SK-N-SH (cell line): ENCODE data around the gene RASGRF1. TPM values are rescaled to one million over a fixed set of nuclear protein-coding genes. Genes with fewer than 3 reads are reported as not detected.

ENCODE experiments used
- CTCF ChIA-PET: fragments of 300-600, 350-600 bp; formaldehyde crosslinking; extraction: SDS; loops from one replicate; lab custom pipeline; 2021; lab: Yijun Ruan, JAX
- POLR2A ChIA-PET: fragments of 350-600 bp; sonication (Branson Sonifier 250); formaldehyde crosslinking; extraction: SDS; loops from one replicate; lab custom pipeline; 2020; ENCODE audit warnings: antibody characterized with exemption, inconsistent platforms; lab: Yijun Ruan, JAX
- DNase-seq: peaks from one replicate; pipeline ENCODE4 v3.0.0; 2012
- H2AFZ ChIP-seq: fragments of 200-600 bp; sonication (generic); 2 replicates; pipeline ENCODE4 v1.8.1; 2016; ENCODE audit warnings: antibody characterized with exemption, mild to moderate bottlenecking, low read depth
- H3F3A ChIP-seq: fragments of 200-600 bp; sonication (generic); replicated peaks from 2 replicates; pipeline ENCODE3; 2016; ENCODE audit warnings: antibody characterized with exemption, mild to moderate bottlenecking; ENCODE audit not compliant: insufficient read depth
- H3K27ac ChIP-seq, 2 experiments: fragments of 200-500 bp in 1 of 2; fragments of 200-600 bp in 1 of 2; sonication (Bioruptor generic) in 1 of 2; sonication (generic), shearing (Covaris generic) in 1 of 2; 2 replicates each; pipeline versions ENCODE4 v1.5.1 to v1.6.1; 2014 to 2016; ENCODE audit warnings: low read depth in 2 of 2, inconsistent platforms in 1 of 2, low read length in 1 of 2, mild to moderate bottlenecking in 1 of 2, mixed read lengths in 1 of 2
- H3K27me3 ChIP-seq: fragments of 200-600 bp; sonication (generic), shearing (Covaris generic); 2 replicates; pipeline ENCODE4 v1.6.1; 2016; ENCODE audit warnings: mixed run types; ENCODE audit not compliant: insufficient read depth
- H3K36me3 ChIP-seq, 2 experiments: fragments of 200-500 bp in 1 of 2; fragments of 200-600 bp in 1 of 2; sonication (Bioruptor generic) in 1 of 2; sonication (generic) in 1 of 2; replicated peaks in 1 of 2; 2 replicates each; pipeline versions ENCODE3 to v1.5.1; 2014 to 2016; ENCODE audit warnings: low read length in 1 of 2, mild to moderate bottlenecking in 1 of 2; ENCODE audit not compliant: insufficient read depth in 2 of 2, control insufficient read depth in 1 of 2
- H3K4me1 ChIP-seq, 2 experiments: fragments of 200-500 bp in 1 of 2; fragments of 200-600 bp in 1 of 2; sonication (Bioruptor generic) in 1 of 2; sonication (generic), shearing (Covaris generic) in 1 of 2; 2 replicates each; pipeline versions ENCODE4 v1.5.1 to v1.6.1; 2014 to 2016; ENCODE audit warnings: low read depth in 1 of 2, low read length in 1 of 2, mixed run types in 1 of 2; ENCODE audit not compliant: insufficient read depth in 2 of 2, control insufficient read depth in 1 of 2
- H3K4me2 ChIP-seq: fragments of 200-600 bp; sonication (generic), shearing (Covaris generic); 2 replicates; pipeline ENCODE4 v1.6.1; 2017; ENCODE audit warnings: mixed run types
- H3K4me3 ChIP-seq, 2 experiments: fragments of 200-500 bp in 1 of 2; fragments of 200-600 bp in 1 of 2; sonication (Bioruptor generic) in 1 of 2; sonication (generic), shearing (Covaris generic) in 1 of 2; 2 replicates each; pipeline versions ENCODE4 v1.5.1 to v1.8.1; 2014 to 2016; ENCODE audit warnings: low read depth in 2 of 2, inconsistent platforms in 1 of 2, low read length in 1 of 2, mild to moderate bottlenecking in 1 of 2, mixed read lengths in 1 of 2, moderate library complexity in 1 of 2
- H3K79me2 ChIP-seq: fragments of 200-600 bp; sonication (generic); 2 replicates; pipeline ENCODE4 v1.8.1; 2017; ENCODE audit warnings: mild to moderate bottlenecking; ENCODE audit not compliant: insufficient read depth
- H3K9ac ChIP-seq: fragments of 200-600 bp; sonication (generic); 2 replicates; pipeline ENCODE4 v1.6.1; 2017; ENCODE audit warnings: mixed run types
- H3K9me2 ChIP-seq: fragments of 200-600 bp; sonication (generic); 2 replicates; pipeline ENCODE4 v1.6.1; 2017; ENCODE audit warnings: mixed run types
- H3K9me3 ChIP-seq: fragments of 200-600 bp; sonication (generic); 2 replicates; pipeline ENCODE4 v1.6.1; 2017; ENCODE audit warnings: mixed run types, mild to moderate bottlenecking, moderate library complexity
- H4K20me1 ChIP-seq: fragments of 200-600 bp; sonication (generic); 2 replicates; pipeline ENCODE4 v1.6.1; 2017; ENCODE audit warnings: mild to moderate bottlenecking, mixed run types; ENCODE audit not compliant: insufficient read depth
- CTCF ChIP-seq: fragments of 200-600 bp; sonication (generic); IDR thresholded peaks from 2 replicates; pipeline ENCODE4 v1.6.1; 2017; ENCODE audit warnings: antibody characterized with exemption, mild to moderate bottlenecking, moderate library complexity
- ELF1 ChIP-seq: IDR thresholded peaks from 2 replicates; pipeline ENCODE4 v1.4.0; 2012
- EP300 ChIP-seq, 2 experiments: IDR thresholded peaks; 2 replicates each; pipeline versions ENCODE4 v1.4.0 to v1.6.1; 2012; ENCODE audit warnings: borderline replicate concordance in 1 of 2, low read depth in 1 of 2, low read length in 1 of 2
- EZH2phosphoT487 ChIP-seq: fragments of 200-600 bp; sonication (generic); IDR thresholded peaks from 2 replicates; pipeline ENCODE4 v1.6.1; 2017; ENCODE audit warnings: low read depth, mixed run types, mild to moderate bottlenecking, antibody characterized with exemption, moderate library complexity, borderline replicate concordance
- FOSL2 ChIP-seq: IDR thresholded peaks from 2 replicates; pipeline ENCODE4 v1.4.0; 2012; ENCODE audit warnings: low read depth, mild to moderate bottlenecking, moderate library complexity, borderline replicate concordance
- FOXJ3 ChIP-seq: sonication (generic); formaldehyde crosslinking; IDR thresholded peaks from 2 replicates; pipeline ENCODE4 v1.5.1; 2020; ENCODE audit warnings: mild to moderate bottlenecking, missing genetic modification reagents
- FOXM1 ChIP-seq: IDR thresholded peaks from 2 replicates; pipeline ENCODE4 v1.4.0; 2012; ENCODE audit warnings: low read depth, mild to moderate bottlenecking
- JUND ChIP-seq: IDR thresholded peaks from 2 replicates; pipeline ENCODE4 v1.4.0; 2012
- MEF2A ChIP-seq: IDR thresholded peaks from 2 replicates; pipeline ENCODE4 v1.4.0; 2012; ENCODE audit warnings: low read depth, borderline replicate concordance
- NFIC ChIP-seq: IDR thresholded peaks from 2 replicates; pipeline ENCODE4 v1.4.0; 2012; ENCODE audit warnings: borderline replicate concordance
- NRF1 ChIP-seq: IDR thresholded peaks from 2 replicates; pipeline ENCODE4 v1.6.1; 2012; ENCODE audit warnings: low read depth, mild to moderate bottlenecking, low read length
- POLR2AphosphoS5 ChIP-seq: IDR thresholded peaks from 2 replicates; pipeline ENCODE4 v1.6.1; 2012; ENCODE audit warnings: low read depth, low read length
- RAD21 ChIP-seq: IDR thresholded peaks from 2 replicates; pipeline ENCODE4 v1.6.1; 2012; ENCODE audit warnings: mild to moderate bottlenecking, low read length
- TAF1 ChIP-seq: IDR thresholded peaks from 2 replicates; pipeline ENCODE4 v1.6.1; 2012; ENCODE audit warnings: low read depth, mild to moderate bottlenecking, low read length, moderate library complexity, borderline replicate concordance
- TCF12 ChIP-seq: IDR thresholded peaks from 2 replicates; pipeline ENCODE4 v1.4.0; 2012
- WGBS: methylation state at CpG from one replicate; pipeline ENCODE4 v1.1.6; 2017; ENCODE audit warnings: low lambda C conversion rate; 5-methylcytosine and 5-hydroxymethylcytosine counted together
- polyA plus RNA-seq, 3 experiments: library from polyadenylated mRNA; depleted of rRNA; stranded (reverse); fragments of >200 nt; gene quantifications; 2 replicates each; pipeline ENCODE4 v1.2.3, GENCODE V29; 2012
- TF ChIP-seq, protein P1 (sequence below): IDR thresholded peaks from 2 replicates; pipeline ENCODE4 v1.6.1; 2012; ENCODE audit warnings: mild to moderate bottlenecking, low read depth, low read length, moderate library complexity

The RASGRF1 gene
- polyA plus RNA-seq, 1 of the 3 experiments (the other 2 are of a cell fraction): 0.10 TPM

GRCh38 chr15:79083154-79083553 lies 7.4 kb downstream of the RASGRF1 start:
- TF ChIP-seq, protein P1, sequence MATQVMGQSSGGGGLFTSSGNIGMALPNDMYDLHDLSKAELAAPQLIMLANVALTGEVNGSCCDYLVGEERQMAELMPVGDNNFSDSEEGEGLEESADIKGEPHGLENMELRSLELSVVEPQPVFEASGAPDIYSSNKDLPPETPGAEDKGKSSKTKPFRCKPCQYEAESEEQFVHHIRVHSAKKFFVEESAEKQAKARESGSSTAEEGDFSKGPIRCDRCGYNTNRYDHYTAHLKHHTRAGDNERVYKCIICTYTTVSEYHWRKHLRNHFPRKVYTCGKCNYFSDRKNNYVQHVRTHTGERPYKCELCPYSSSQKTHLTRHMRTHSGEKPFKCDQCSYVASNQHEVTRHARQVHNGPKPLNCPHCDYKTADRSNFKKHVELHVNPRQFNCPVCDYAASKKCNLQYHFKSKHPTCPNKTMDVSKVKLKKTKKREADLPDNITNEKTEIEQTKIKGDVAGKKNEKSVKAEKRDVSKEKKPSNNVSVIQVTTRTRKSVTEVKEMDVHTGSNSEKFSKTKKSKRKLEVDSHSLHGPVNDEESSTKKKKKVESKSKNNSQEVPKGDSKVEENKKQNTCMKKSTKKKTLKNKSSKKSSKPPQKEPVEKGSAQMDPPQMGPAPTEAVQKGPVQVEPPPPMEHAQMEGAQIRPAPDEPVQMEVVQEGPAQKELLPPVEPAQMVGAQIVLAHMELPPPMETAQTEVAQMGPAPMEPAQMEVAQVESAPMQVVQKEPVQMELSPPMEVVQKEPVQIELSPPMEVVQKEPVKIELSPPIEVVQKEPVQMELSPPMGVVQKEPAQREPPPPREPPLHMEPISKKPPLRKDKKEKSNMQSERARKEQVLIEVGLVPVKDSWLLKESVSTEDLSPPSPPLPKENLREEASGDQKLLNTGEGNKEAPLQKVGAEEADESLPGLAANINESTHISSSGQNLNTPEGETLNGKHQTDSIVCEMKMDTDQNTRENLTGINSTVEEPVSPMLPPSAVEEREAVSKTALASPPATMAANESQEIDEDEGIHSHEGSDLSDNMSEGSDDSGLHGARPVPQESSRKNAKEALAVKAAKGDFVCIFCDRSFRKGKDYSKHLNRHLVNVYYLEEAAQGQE: no peak
- TF ChIP-seq TCF12 (no peak), POLR2AphosphoS5 (no peak), RAD21 (no peak), FOXJ3 (CRISPR knock-in tag) (no peak), JUND (no peak), EZH2phosphoT487 (no peak), NFIC (no peak)
- peaks cover 0 to 7% of the 10 kb centered on the region in 2 experiments; a peak in 1 of 4 replicates for H3K4me1 ChIP-seq
- no peak overlapping the region for H3K9ac ChIP-seq
- H3K9me2 ChIP-seq: no peaks in the 10 kb centered on the region
- no peak overlapping the region for H3K4me2 ChIP-seq
- no peaks in the 10 kb centered on the region for H3K79me2 ChIP-seq
- no peaks in the 10 kb centered on the region for H3K27me3 ChIP-seq
- H3K9me3 ChIP-seq: no peaks in the 10 kb centered on the region
- H2AFZ ChIP-seq: no peak overlapping the region
- WGBS: 54% methylated on average over 10 of the region's 14 CpGs
- POLR2A ChIA-PET: no interaction called here
- no peak overlapping the region for H3K27ac ChIP-seq
- CTCF ChIA-PET: interaction anchor here (1.7 kb wide), 1 partner anchor 101 kb away, joined by 4 read pairs; no protein-coding TSS in a partner anchor
- H3K4me3 ChIP-seq: no peak overlapping the region
- no peak for DNase-seq
- no peaks in the 10 kb centered on the region for H3K36me3 ChIP-seq
- H4K20me1 ChIP-seq: no peaks in the 10 kb centered on the region
- no peaks in the 10 kb centered on the region for H3F3A ChIP-seq

DNA sequence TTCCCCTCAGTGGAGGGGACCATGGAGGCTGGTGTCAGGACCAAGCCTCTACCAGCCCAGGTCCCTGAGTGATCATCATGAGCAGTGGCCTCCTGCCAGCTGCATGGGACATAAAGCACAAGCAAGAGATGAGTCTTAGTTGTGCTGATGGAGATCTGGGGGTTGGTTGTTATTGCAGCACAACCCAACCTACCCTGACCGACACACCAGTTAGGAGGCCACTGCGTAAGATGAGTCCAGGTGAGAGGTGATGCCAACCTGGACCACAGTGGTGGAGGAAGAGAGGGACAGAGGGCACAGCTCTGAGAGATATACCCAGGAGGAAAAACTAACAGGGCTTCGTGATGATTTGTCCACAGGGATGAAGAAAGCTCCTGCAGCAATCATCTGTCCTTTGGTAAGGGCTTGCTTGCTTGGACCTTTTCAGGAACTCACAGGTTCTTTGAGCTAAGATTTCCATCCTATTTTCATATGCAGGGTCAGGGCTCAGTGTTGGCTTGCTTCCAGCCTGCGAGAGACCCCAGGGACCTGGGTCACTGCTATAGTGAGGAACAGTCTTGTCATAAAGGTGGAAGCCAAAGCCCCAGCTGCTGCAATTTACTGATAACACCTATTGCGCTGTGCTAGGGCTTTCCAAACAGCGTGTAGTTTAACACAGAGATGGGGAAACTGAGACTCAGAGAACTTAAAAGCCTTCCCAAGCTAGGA lies 8.1 kb downstream of the RASGRF1 start:
- 33% methylated on average over 6 of the region's 6 CpGs for WGBS
- Histone ChIP-seq H3K4me2 (no peak overlapping the region), H3K4me3 (no peak overlapping the region), H3F3A (no peaks in the 10 kb centered on the region), H3K9me2 (no peaks in the 10 kb centered on the region), H3K4me1 (peaks cover 0 to 7% of the 10 kb centered on the region in 2 experiments; a peak in 1 of 4 replicates), H3K9ac (no peak overlapping the region), H3K27ac (no peak overlapping the region), H3K36me3 (no peaks in the 10 kb centered on the region), H4K20me1 (no peaks in the 10 kb centered on the region), H2AFZ (no peak overlapping the region), H3K27me3 (no peaks in the 10 kb centered on the region), H3K9me3 (no peaks in the 10 kb centered on the region), H3K79me2 (no peaks in the 10 kb centered on the region)
- CTCF ChIA-PET: interaction anchor here (1.7 kb wide), 1 partner anchor 102 kb away, joined by 4 read pairs; no protein-coding TSS in a partner anchor
- no peak for TF ChIP-seq CTCF
- no peak for TF ChIP-seq MEF2A
- no peak for TF ChIP-seq FOXM1
- no peak for TF ChIP-seq FOSL2
- no peak for TF ChIP-seq FOXJ3 (CRISPR knock-in tag)
- TF ChIP-seq NRF1: no peak
- TF ChIP-seq TAF1: no peak
- no peak for TF ChIP-seq ELF1
- no peak for TF ChIP-seq EP300 (IDR thresholded peaks at IDR 0.05; ENCODE audit: borderline replicate concordance in 1 of 2, low read depth in 1 of 2, low read length in 1 of 2)
- DNase-seq: no peak
- POLR2A ChIA-PET: no interaction called here
